ENCODE results near the gene HORMAD1.
"Not testable (repeated sequence)": the region's sequence is repeated elsewhere in the genome, so short reads cannot be mapped to it uniquely, and the experiment has no call there.

The HORMAD1 gene

GRCh38 chr1:150730130-150730721, 9.5 kb upstream of the HORMAD1 start:
- in situ Hi-C loops (cut with MboI; ENCODE audit: low pct_unique_long_range_greater_than_20kb, low sequenced_read_pairs, unreplicated experiment), result no loop called here
- no peak for DNase-seq (ENCODE audit: low spot score)
- no peak for TF ChIP-seq CTCF (IDR thresholded peaks at IDR 0.05; ENCODE audit: extremely low read depth, insufficient read depth, missing control alignments)

GRCh38 chr1:150724336-150724735, 3.6 kb upstream of the HORMAD1 start:
- no peak for TF ChIP-seq CTCF (IDR thresholded peaks at IDR 0.05; ENCODE audit: extremely low read depth, insufficient read depth, missing control alignments)
- no peak for DNase-seq (ENCODE audit: low spot score)
- in situ Hi-C loops (cut with MboI; ENCODE audit: low pct_unique_long_range_greater_than_20kb, low sequenced_read_pairs, unreplicated experiment), result no loop called here

GRCh38 chr1:150720098-150720497, 597 bp downstream of the HORMAD1 start:
- in situ Hi-C loops (cut with MboI; ENCODE audit: low pct_unique_long_range_greater_than_20kb, low sequenced_read_pairs, unreplicated experiment), result no loop called here
- no peak for TF ChIP-seq CTCF (IDR thresholded peaks at IDR 0.05; ENCODE audit: extremely low read depth, insufficient read depth, missing control alignments)
- DNase-seq (ENCODE audit: low spot score), result no peak

- in situ Hi-C loops (cut with MboI; ENCODE audit: low pct_unique_long_range_greater_than_20kb, low sequenced_read_pairs, unreplicated experiment), result no loop called here
- no peak for TF ChIP-seq CTCF (IDR thresholded peaks at IDR 0.05; ENCODE audit: extremely low read depth, insufficient read depth, missing control alignments)
- DNase-seq (ENCODE audit: low spot score), result no peak
Observed at GRCh38 chr1:150718225-150718891, 2.3 kb downstream of the HORMAD1 start.

GRCh38 chr1:150709031-150709430, 11.7 kb downstream of the HORMAD1 start:
- DNase-seq (ENCODE audit: low spot score); in situ Hi-C loops (cut with MboI; ENCODE audit: low pct_unique_long_range_greater_than_20kb, low sequenced_read_pairs, unreplicated experiment): not testable (repeated sequence)

- DNase-seq (ENCODE audit: low spot score), result peak; percentile 47
- in situ Hi-C loops (cut with MboI; ENCODE audit: low pct_unique_long_range_greater_than_20kb, low sequenced_read_pairs, unreplicated experiment), result no loop called here
- TF ChIP-seq CTCF (IDR thresholded peaks at IDR 0.05; ENCODE audit: extremely low read depth, insufficient read depth, missing control alignments), result no peak
Observed at GRCh38 chr1:150708595-150708994, 12.1 kb downstream of the HORMAD1 start.

GRCh38 chr1:150706091-150706490, 14.6 kb downstream of the HORMAD1 start:
- in situ Hi-C loops (cut with MboI; ENCODE audit: low pct_unique_long_range_greater_than_20kb, low sequenced_read_pairs, unreplicated experiment), result no loop called here
- DNase-seq (ENCODE audit: low spot score), result no peak
- TF ChIP-seq CTCF (IDR thresholded peaks at IDR 0.05; ENCODE audit: extremely low read depth, insufficient read depth, missing control alignments), result no peak

Data from GM13977 (cell line).